CD4-positive, alpha-beta T cell treated with Interleukin-15 for 4 hours (primary cell): ENCODE results near the gene NEB.
A peak's percentile ranks its signal among the peaks of the same experiment; 100 is the strongest.

Source experiments
- DNase-seq: peaks from one replicate; pipeline ENCODE4 v3.0.0-alpha.2; 2020; ENCODE audit warnings: low spot score

The NEB gene

GRCh38 chr2:151476287-151476686 lies 258.0 kb downstream of the NEB start:
- no peak for DNase-seq

GRCh38 chr2:151475071-151475470 lies 259.2 kb downstream of the NEB start:
- no peak for DNase-seq

- no peak for DNase-seq
Observed at GRCh38 chr2:151472966-151473365, 261.3 kb downstream of the NEB start.

GRCh38 chr2:151470556-151470955 lies 263.7 kb downstream of the NEB start:
- DNase-seq = no peak

- no peak for DNase-seq
Observed at GRCh38 chr2:151465771-151466170, 268.5 kb downstream of the NEB start.

- DNase-seq = no peak
Observed at GRCh38 chr2:151459358-151459757, 274.9 kb downstream of the NEB start.

GRCh38 chr2:151439127-151439526 lies 295.1 kb downstream of the NEB start:
- DNase-seq = no peak

GRCh38 chr2:151438506-151438905 lies 295.8 kb downstream of the NEB start:
- no peak for DNase-seq

GRCh38 chr2:151437630-151438029 lies 296.6 kb downstream of the NEB start:
- peak; percentile 47 for DNase-seq
